Measurements from ENCODE around the gene RNF183.

DNA sequence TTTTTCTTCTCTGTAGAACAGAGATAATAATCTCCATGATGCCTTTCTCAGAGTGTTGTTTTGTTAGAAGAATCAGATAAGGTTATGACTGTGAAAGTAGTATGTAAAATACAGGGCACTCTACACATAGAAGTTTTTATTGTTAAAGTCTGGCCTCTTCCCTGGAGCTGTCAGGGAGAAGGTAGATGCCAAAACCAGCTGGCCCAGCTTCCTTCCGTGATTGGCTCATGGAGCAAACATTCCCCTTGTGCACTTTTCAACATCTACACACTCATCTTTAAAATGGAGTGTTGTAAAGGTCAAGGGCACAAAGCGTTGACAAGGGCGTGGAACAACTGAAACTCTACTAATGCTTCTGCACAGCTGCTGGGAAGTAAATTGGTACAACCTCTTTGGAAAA, 7.4 kb upstream of the RNF183 start:
- TF ChIP-seq ZFP30 (CRISPR knock-in tag; IDR thresholded peaks at IDR 0.05) = no peak
- TF ChIP-seq PATZ1 (CRISPR knock-in tag; IDR thresholded peaks at IDR 0.05; ENCODE audit: borderline replicate concordance) = no peak
- TF ChIP-seq OSR1 (CRISPR knock-in tag; IDR thresholded peaks at IDR 0.05) = no peak
- no peak for TF ChIP-seq TCF4 (CRISPR knock-in tag; IDR thresholded peaks at IDR 0.05; ENCODE audit: borderline replicate concordance)
- TF ChIP-seq ZC3H10 (CRISPR knock-in tag; IDR thresholded peaks at IDR 0.05) = no peak
- TF ChIP-seq ZNF565 (CRISPR knock-in tag; conservative IDR thresholded peaks at IDR 0.05; ENCODE audit: low read depth) = no peak
- no peak for TF ChIP-seq ISL1 (CRISPR knock-in tag; IDR thresholded peaks at IDR 0.05)
- TF ChIP-seq, protein P1, sequence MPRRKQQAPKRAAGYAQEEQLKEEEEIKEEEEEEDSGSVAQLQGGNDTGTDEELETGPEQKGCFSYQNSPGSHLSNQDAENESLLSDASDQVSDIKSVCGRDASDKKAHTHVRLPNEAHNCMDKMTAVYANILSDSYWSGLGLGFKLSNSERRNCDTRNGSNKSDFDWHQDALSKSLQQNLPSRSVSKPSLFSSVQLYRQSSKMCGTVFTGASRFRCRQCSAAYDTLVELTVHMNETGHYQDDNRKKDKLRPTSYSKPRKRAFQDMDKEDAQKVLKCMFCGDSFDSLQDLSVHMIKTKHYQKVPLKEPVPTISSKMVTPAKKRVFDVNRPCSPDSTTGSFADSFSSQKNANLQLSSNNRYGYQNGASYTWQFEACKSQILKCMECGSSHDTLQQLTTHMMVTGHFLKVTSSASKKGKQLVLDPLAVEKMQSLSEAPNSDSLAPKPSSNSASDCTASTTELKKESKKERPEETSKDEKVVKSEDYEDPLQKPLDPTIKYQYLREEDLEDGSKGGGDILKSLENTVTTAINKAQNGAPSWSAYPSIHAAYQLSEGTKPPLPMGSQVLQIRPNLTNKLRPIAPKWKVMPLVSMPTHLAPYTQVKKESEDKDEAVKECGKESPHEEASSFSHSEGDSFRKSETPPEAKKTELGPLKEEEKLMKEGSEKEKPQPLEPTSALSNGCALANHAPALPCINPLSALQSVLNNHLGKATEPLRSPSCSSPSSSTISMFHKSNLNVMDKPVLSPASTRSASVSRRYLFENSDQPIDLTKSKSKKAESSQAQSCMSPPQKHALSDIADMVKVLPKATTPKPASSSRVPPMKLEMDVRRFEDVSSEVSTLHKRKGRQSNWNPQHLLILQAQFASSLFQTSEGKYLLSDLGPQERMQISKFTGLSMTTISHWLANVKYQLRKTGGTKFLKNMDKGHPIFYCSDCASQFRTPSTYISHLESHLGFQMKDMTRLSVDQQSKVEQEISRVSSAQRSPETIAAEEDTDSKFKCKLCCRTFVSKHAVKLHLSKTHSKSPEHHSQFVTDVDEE (CRISPR knock-in tag; IDR thresholded peaks at IDR 0.05) = no peak
- no peak for TF ChIP-seq RARB (CRISPR knock-in tag; IDR thresholded peaks at IDR 0.05)
